ENCODE measurements around the gene EML6. TPM values are rescaled to one million over a fixed set of nuclear protein-coding genes. Genes with fewer than 3 reads are reported as not detected.

Gene EML6
- total RNA-seq, 1 experiment from 2014 or later: 5.2 TPM

- Mint-ChIP-seq H3K27ac (ENCODE audit: unreplicated experiment) (no peak overlapping the region), H3K9me3 (ENCODE audit: unreplicated experiment) (peaks cover 12% of the 10 kb centered on the region), H3K36me3 (ENCODE audit: insufficient read depth, unreplicated experiment) (no peaks in the 10 kb centered on the region), H3K4me1 (ENCODE audit: low read depth, unreplicated experiment) (peaks cover 27% of the 10 kb centered on the region), H3K4me3 (ENCODE audit: unreplicated experiment) (no peak overlapping the region), H3K27me3 (ENCODE audit: insufficient read depth, unreplicated experiment) (no peaks in the 10 kb centered on the region)
- DNase-seq: no peak
- ChIA-PET CTCF (no interaction called here), POLR2A (no interaction called here)
- Histone ChIP-seq H3K4me1 (peaks cover 11% of the 10 kb centered on the region; the same call in 1 of the 2 replicates), H3K27me3 (replicated peaks; ENCODE audit: control insufficient read depth, insufficient read depth, low read length) (no peaks in the 10 kb centered on the region), H3K4me3 (ENCODE audit: low read depth, low read length) (no peak overlapping the region), H3K9me3 (no peaks in the 10 kb centered on the region), H3K36me3 (ENCODE audit: control insufficient read depth, insufficient read depth, low read length) (no peaks in the 10 kb centered on the region)
- no TSS peak for BruUV-seq (replicated peaks)
- intact Hi-C loops (cut with micrococcal nuclease; ENCODE audit: unreplicated experiment): no loop called here
- no peak for TF ChIP-seq CTCF (IDR thresholded peaks at IDR 0.05; ENCODE audit: insufficient read depth in 1 of 2, low read depth in 1 of 2, low read length in 1 of 2, severe bottlenecking in 1 of 2, unreplicated experiment in 1 of 2)
These were observed 162.4 kb downstream of the EML6 start for GRCh38 chr2:54885891-54886290.

- POLR2A ChIA-PET: no interaction called here
These were observed 164.5 kb downstream of the EML6 start for GRCh38 chr2:54887850-54888545.

GRCh38 chr2:54889053-54889452 lies 165.6 kb downstream of the EML6 start:
- DNase-seq: no peak
- intact Hi-C loops (cut with micrococcal nuclease; ENCODE audit: unreplicated experiment): no loop called here
- Histone ChIP-seq H3K36me3 (ENCODE audit: control insufficient read depth, insufficient read depth, low read length) (no peaks in the 10 kb centered on the region), H3K4me1 (no peaks in the 10 kb centered on the region), H3K4me3 (ENCODE audit: low read depth, low read length) (no peak overlapping the region), H3K9me3 (no peaks in the 10 kb centered on the region), H3K27me3 (replicated peaks; ENCODE audit: control insufficient read depth, insufficient read depth, low read length) (no peaks in the 10 kb centered on the region)
- H3K27me3 Mint-ChIP-seq (ENCODE audit: insufficient read depth, unreplicated experiment): no peaks in the 10 kb centered on the region
- CTCF ChIA-PET: interaction anchor here (2.0 kb wide), 1 partner anchor 11 kb away, joined by 6 read pairs; no protein-coding TSS in a partner anchor
- BruUV-seq (replicated peaks): no TSS peak
- POLR2A ChIA-PET: no interaction called here
- no peak for TF ChIP-seq CTCF (IDR thresholded peaks at IDR 0.05; ENCODE audit: insufficient read depth in 1 of 2, low read depth in 1 of 2, low read length in 1 of 2, severe bottlenecking in 1 of 2, unreplicated experiment in 1 of 2)
- no peak overlapping the region for H3K27ac Mint-ChIP-seq (ENCODE audit: unreplicated experiment)
- no peak overlapping the region for H3K4me3 Mint-ChIP-seq (ENCODE audit: unreplicated experiment)
- H3K36me3 Mint-ChIP-seq (ENCODE audit: insufficient read depth, unreplicated experiment): no peaks in the 10 kb centered on the region
- H3K4me1 Mint-ChIP-seq (ENCODE audit: low read depth, unreplicated experiment): peaks cover 17% of the 10 kb centered on the region
- peaks cover 12% of the 10 kb centered on the region for H3K9me3 Mint-ChIP-seq (ENCODE audit: unreplicated experiment)

More at GRCh38 chr2:54887850-54888545, 164.5 kb downstream of the EML6 start:
- Histone ChIP-seq H3K9me3 (no peaks in the 10 kb centered on the region), H3K27me3 (replicated peaks; ENCODE audit: control insufficient read depth, insufficient read depth, low read length) (no peaks in the 10 kb centered on the region), H3K4me3 (ENCODE audit: low read depth, low read length) (no peak overlapping the region), H3K36me3 (ENCODE audit: control insufficient read depth, insufficient read depth, low read length) (no peaks in the 10 kb centered on the region), H3K4me1 (peaks cover 10% of the 10 kb centered on the region; the same call in 1 of the 2 replicates)
- H3K36me3 Mint-ChIP-seq (ENCODE audit: insufficient read depth, unreplicated experiment): no peaks in the 10 kb centered on the region
- H3K9me3 Mint-ChIP-seq (ENCODE audit: unreplicated experiment): peaks cover 12% of the 10 kb centered on the region
- CTCF ChIA-PET: no interaction called here
- TF ChIP-seq CTCF (IDR thresholded peaks at IDR 0.05; ENCODE audit: insufficient read depth in 1 of 2, low read depth in 1 of 2, low read length in 1 of 2, severe bottlenecking in 1 of 2, unreplicated experiment in 1 of 2): no peak
- H3K27me3 Mint-ChIP-seq (ENCODE audit: insufficient read depth, unreplicated experiment): no peaks in the 10 kb centered on the region
- DNase-seq: no peak
- intact Hi-C loops (cut with micrococcal nuclease; ENCODE audit: unreplicated experiment): no loop called here
- no peak overlapping the region for H3K27ac Mint-ChIP-seq (ENCODE audit: unreplicated experiment)
- H3K4me3 Mint-ChIP-seq (ENCODE audit: unreplicated experiment): no peak overlapping the region
- peaks cover 27% of the 10 kb centered on the region for H3K4me1 Mint-ChIP-seq (ENCODE audit: low read depth, unreplicated experiment)
- BruUV-seq (replicated peaks): no TSS peak

Measured in Caco-2 (cell line).